Measurements from ENCODE around the gene ANKRD6.

Gene ANKRD6

GRCh38 chr6:89488438-89488837 is 55.5 kb downstream of the ANKRD6 start:
- no peaks in the 10 kb centered on the region for H3K9me2 ChIP-seq (replicated peaks; ENCODE audit: insufficient read depth, low read length)

DNA sequence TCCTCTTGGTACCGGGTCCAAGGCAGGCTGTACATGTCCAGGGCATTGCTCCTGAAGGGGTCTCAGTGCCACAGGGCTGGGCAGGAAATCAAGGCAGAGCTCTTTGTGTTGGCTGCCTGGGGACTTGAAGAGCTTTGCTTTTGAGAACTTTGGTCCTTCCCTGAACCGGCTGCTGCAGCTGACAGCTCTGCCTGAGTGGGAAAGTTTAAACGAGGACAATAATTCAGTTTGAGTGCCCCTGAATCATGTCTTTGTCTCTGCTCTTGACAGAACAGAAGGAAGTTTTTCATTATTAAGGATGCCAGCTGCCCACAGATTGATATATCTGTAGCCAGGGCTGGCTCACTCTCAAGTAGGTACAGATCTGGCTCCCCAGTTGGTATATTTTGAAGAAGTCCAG is 56.1 kb downstream of the ANKRD6 start:
- H3K27me3 ChIP-seq (ENCODE audit: low read length), result no peaks in the 10 kb centered on the region
- no peaks in the 10 kb centered on the region for H3K9me3 ChIP-seq (ENCODE audit: insufficient read depth, low read length)
- H3K4me2 ChIP-seq (ENCODE audit: low read depth, low read length, poor library complexity, severe bottlenecking), result no peak overlapping the region
- no peaks in the 10 kb centered on the region for H3K36me3 ChIP-seq (ENCODE audit: low read length)
- no peak overlapping the region for H3K27ac ChIP-seq (ENCODE audit: low read depth, low read length)
- H3K9me2 ChIP-seq (replicated peaks; ENCODE audit: insufficient read depth, low read length), result no peaks in the 10 kb centered on the region
- no peak overlapping the region for H2AFZ ChIP-seq (ENCODE audit: low read depth, low read length, severe bottlenecking)
- H3K4me3 ChIP-seq (ENCODE audit: insufficient read depth, low read length, poor library complexity, severe bottlenecking), result no peak overlapping the region
- TF ChIP-seq EZH2phosphoT487 (conservative IDR thresholded peaks at IDR 0.05; ENCODE audit: low read length) (no peak), CTCF (IDR thresholded peaks at IDR 0.05; ENCODE audit: insufficient read depth, low read length, poor library complexity, severe bottlenecking) (no peak)
- H4K20me1 ChIP-seq (ENCODE audit: low read depth, low read length), result no peaks in the 10 kb centered on the region
- H3F3A ChIP-seq (ENCODE audit: insufficient read depth), result no peaks in the 10 kb centered on the region
- no peak overlapping the region for H3K9ac ChIP-seq (ENCODE audit: low read length)
- H3K79me2 ChIP-seq (ENCODE audit: insufficient read depth, low read length), result no peaks in the 10 kb centered on the region

More at GRCh38 chr6:89488438-89488837, 55.5 kb downstream of the ANKRD6 start:
- Histone ChIP-seq H3K4me3 (ENCODE audit: insufficient read depth, low read length, poor library complexity, severe bottlenecking) (no peak overlapping the region), H2AFZ (ENCODE audit: low read depth, low read length, severe bottlenecking) (no peak overlapping the region), H3K9ac (ENCODE audit: low read length) (no peak overlapping the region), H3K36me3 (ENCODE audit: low read length) (no peaks in the 10 kb centered on the region), H3K79me2 (ENCODE audit: insufficient read depth, low read length) (no peaks in the 10 kb centered on the region), H3K27ac (ENCODE audit: low read depth, low read length) (no peak overlapping the region), H3K27me3 (ENCODE audit: low read length) (no peaks in the 10 kb centered on the region), H3K4me2 (ENCODE audit: low read depth, low read length, poor library complexity, severe bottlenecking) (no peak overlapping the region), H4K20me1 (ENCODE audit: low read depth, low read length) (no peaks in the 10 kb centered on the region), H3F3A (ENCODE audit: insufficient read depth) (no peaks in the 10 kb centered on the region), H3K9me3 (ENCODE audit: insufficient read depth, low read length) (no peaks in the 10 kb centered on the region)
- no peak for TF ChIP-seq CTCF (IDR thresholded peaks at IDR 0.05; ENCODE audit: insufficient read depth, low read length, poor library complexity, severe bottlenecking)
- TF ChIP-seq EZH2phosphoT487 (conservative IDR thresholded peaks at IDR 0.05; ENCODE audit: low read length), result no peak

- TF ChIP-seq CTCF (IDR thresholded peaks at IDR 0.05; ENCODE audit: insufficient read depth, low read length, poor library complexity, severe bottlenecking) (no peak), EZH2phosphoT487 (conservative IDR thresholded peaks at IDR 0.05; ENCODE audit: low read length) (no peak)
- H3K27ac ChIP-seq (ENCODE audit: low read depth, low read length), result no peak overlapping the region
- H3K9me3 ChIP-seq (ENCODE audit: insufficient read depth, low read length), result no peaks in the 10 kb centered on the region
- no peak overlapping the region for H2AFZ ChIP-seq (ENCODE audit: low read depth, low read length, severe bottlenecking)
- H4K20me1 ChIP-seq (ENCODE audit: low read depth, low read length), result no peaks in the 10 kb centered on the region
- no peaks in the 10 kb centered on the region for H3K36me3 ChIP-seq (ENCODE audit: low read length)
- no peaks in the 10 kb centered on the region for H3K79me2 ChIP-seq (ENCODE audit: insufficient read depth, low read length)
- H3K27me3 ChIP-seq (ENCODE audit: low read length), result no peaks in the 10 kb centered on the region
- H3K9me2 ChIP-seq (replicated peaks; ENCODE audit: insufficient read depth, low read length), result no peaks in the 10 kb centered on the region
- H3K4me3 ChIP-seq (ENCODE audit: insufficient read depth, low read length, poor library complexity, severe bottlenecking), result no peak overlapping the region
- H3F3A ChIP-seq (ENCODE audit: insufficient read depth), result no peaks in the 10 kb centered on the region
- H3K9ac ChIP-seq (ENCODE audit: low read length), result no peak overlapping the region
- H3K4me2 ChIP-seq (ENCODE audit: low read depth, low read length, poor library complexity, severe bottlenecking), result no peak overlapping the region
These were observed 59.2 kb downstream of the ANKRD6 start for GRCh38 chr6:89492025-89492640.
